Measurements from ENCODE around the gene LDB3.
A peak's percentile ranks its signal among the peaks of the same experiment; 100 is the strongest.
"Not testable (repeated sequence)": the region's sequence is repeated elsewhere in the genome, so short reads cannot be mapped to it uniquely, and the experiment has no call there.

LDB3 gene

GRCh38 chr10:86668297-86669165 is at the start of gene LDB3:
Gene LDB3 (plus strand): TSS chr10:86668511. CDS start chr10:86668692, 181 bp downstream.
- no peak for DNase-seq

GRCh38 chr10:86628311-86628710 is 40.0 kb upstream of the LDB3 start:
- DNase-seq: no peak

- no peak for DNase-seq
These were observed 38.2 kb upstream of the LDB3 start for GRCh38 chr10:86630079-86630478.

- DNase-seq: no peak
These were observed 36.1 kb upstream of the LDB3 start for GRCh38 chr10:86632009-86632800.

- no peak for DNase-seq
These were observed 35.4 kb upstream of the LDB3 start for GRCh38 chr10:86632951-86633350.

GRCh38 chr10:86635402-86635801 is 32.9 kb upstream of the LDB3 start:
- peak in 1 of 2 experiments; percentile 9 for DNase-seq

GRCh38 chr10:86636311-86636710 is 32.0 kb upstream of the LDB3 start:
- no peak for DNase-seq

GRCh38 chr10:86642021-86642420 is 26.3 kb upstream of the LDB3 start:
- DNase-seq: no peak

GRCh38 chr10:86642499-86642898 is 25.8 kb upstream of the LDB3 start:
- DNase-seq: no peak

GRCh38 chr10:86644152-86644793 is 24.0 kb upstream of the LDB3 start:
- DNase-seq: no peak

- DNase-seq: no peak
These were observed 23.4 kb upstream of the LDB3 start for GRCh38 chr10:86644794-86645445.

GRCh38 chr10:86645621-86646165 is 22.6 kb upstream of the LDB3 start:
- not testable (repeated sequence) for DNase-seq

GRCh38 chr10:86646532-86646931 is 21.8 kb upstream of the LDB3 start:
- DNase-seq: no peak

GRCh38 chr10:86646933-86647332 is 21.4 kb upstream of the LDB3 start:
- no peak for DNase-seq

- no peak for DNase-seq
These were observed 20.3 kb upstream of the LDB3 start for GRCh38 chr10:86647773-86648703.

- no peak for DNase-seq
These were observed 19.4 kb upstream of the LDB3 start for GRCh38 chr10:86648704-86649427.

GRCh38 chr10:86649471-86650150 is 18.7 kb upstream of the LDB3 start:
- no peak for DNase-seq

- no peak for DNase-seq
These were observed 18.2 kb upstream of the LDB3 start for GRCh38 chr10:86650151-86650550.

- DNase-seq: no peak
These were observed 17.3 kb upstream of the LDB3 start for GRCh38 chr10:86651021-86651471.
